Measurements from ENCODE around the gene CEP104. TPM values are rescaled to one million over a fixed set of nuclear protein-coding genes. Genes with fewer than 3 reads are reported as not detected.
A peak's percentile ranks its signal among the peaks of the same experiment; 100 is the strongest.

CEP104 gene
- total and polyA plus RNA-seq, 4 donors: 7.5 to 23.2 (median 12.0) TPM

- no peak for DNase-seq (ENCODE audit: low spot score)
- H3K27me3 ChIP-seq (ENCODE audit: control insufficient read depth in 4 of 4, insufficient read depth in 4 of 4, low read length in 3 of 4): no peaks in the 10 kb centered on the region
- H3K9me3 ChIP-seq (ENCODE audit: control insufficient read depth in 4 of 4, low read length in 3 of 4): no peaks in the 10 kb centered on the region
- H3K27ac ChIP-seq (ENCODE audit: low read depth in 1 of 2, low read length in 2 of 2): peak overlapping the region; percentile 98
- peak overlapping the region in 1 of 2 donors; percentile 73 for H3K9ac ChIP-seq (ENCODE audit: low read depth in 1 of 2, low read length in 2 of 2)
- 41% methylated on average over 10 of the region's 10 CpGs for WGBS
- H3K4me1 ChIP-seq (ENCODE audit: control insufficient read depth in 4 of 4, insufficient read depth in 4 of 4, low read length in 3 of 4): peaks cover 11 to 35% (median 31%) of the 10 kb centered on the region in 4 donors
- H3K36me3 ChIP-seq (ENCODE audit: control insufficient read depth in 4 of 4, insufficient read depth in 3 of 4, low read depth in 1 of 4, low read length in 3 of 4): peaks cover 0 to 2% (median under 1%) of the 10 kb centered on the region in 4 donors
- TF ChIP-seq ATF3 (IDR thresholded peaks at IDR 0.05): no peak
- no peak for TF ChIP-seq RAD21 (IDR thresholded peaks at IDR 0.05)
- no peak for TF ChIP-seq SP1 (IDR thresholded peaks at IDR 0.05)
- no peak for TF ChIP-seq REST (IDR thresholded peaks at IDR 0.05)
- TF ChIP-seq TAF1 (conservative IDR thresholded peaks at IDR 0.05): no peak
- no peak for TF ChIP-seq MAX (IDR thresholded peaks at IDR 0.05)
- TF ChIP-seq ZBTB33 (IDR thresholded peaks at IDR 0.05): no peak
- no peak for TF ChIP-seq FOXA2 (IDR thresholded peaks at IDR 0.05)
- no peak for TF ChIP-seq EGR1 (IDR thresholded peaks at IDR 0.05; ENCODE audit: low read depth in 2 of 2)
- no peak for TF ChIP-seq FOXA1 (IDR thresholded peaks at IDR 0.05)
- TF ChIP-seq RXRA (IDR thresholded peaks at IDR 0.05): no peak
- no peak for TF ChIP-seq HNF4A (conservative IDR thresholded peaks at IDR 0.05)
- TF ChIP-seq HNF4G (IDR thresholded peaks at IDR 0.05): no peak
- TF ChIP-seq CTCF (IDR thresholded peaks at IDR 0.05; ENCODE audit: low read depth, low read length, missing input control): no peak
- peak overlapping the region; percentile 72 to 87 (median 87) for H3K4me3 ChIP-seq (ENCODE audit: low read depth in 1 of 3, low read length in 3 of 3)
Observed at GRCh38 chr1:3898994-3899753, 42.2 kb upstream of the CEP104 start.

GRCh38 chr1:3898475-3898735 is 41.4 kb upstream of the CEP104 start:
- no peak for DNase-seq (ENCODE audit: low spot score)
- H3K9me3 ChIP-seq (ENCODE audit: control insufficient read depth in 4 of 4, low read length in 3 of 4): no peaks in the 10 kb centered on the region
- peaks cover 7 to 28% (median 24%) of the 10 kb centered on the region in 4 donors for H3K4me1 ChIP-seq (ENCODE audit: control insufficient read depth in 4 of 4, insufficient read depth in 4 of 4, low read length in 3 of 4)
- TF ChIP-seq RAD21 (IDR thresholded peaks at IDR 0.05) (no peak), REST (IDR thresholded peaks at IDR 0.05) (no peak), TAF1 (conservative IDR thresholded peaks at IDR 0.05) (no peak), FOXA2 (IDR thresholded peaks at IDR 0.05) (no peak), ATF3 (IDR thresholded peaks at IDR 0.05) (no peak), HNF4A (conservative IDR thresholded peaks at IDR 0.05) (no peak), SP1 (IDR thresholded peaks at IDR 0.05) (no peak), JUND (IDR thresholded peaks at IDR 0.05) (no peak), CTCF (IDR thresholded peaks at IDR 0.05; ENCODE audit: low read depth, low read length, missing input control) (no peak), EGR1 (IDR thresholded peaks at IDR 0.05; ENCODE audit: low read depth in 2 of 2) (no peak), MAX (IDR thresholded peaks at IDR 0.05) (no peak), HNF4G (IDR thresholded peaks at IDR 0.05) (no peak)

More at GRCh38 chr1:3898475-3898735, 41.4 kb upstream of the CEP104 start:
- H3K36me3 ChIP-seq (ENCODE audit: control insufficient read depth in 4 of 4, insufficient read depth in 3 of 4, low read depth in 1 of 4, low read length in 3 of 4): peaks cover 0 to 2% (median under 1%) of the 10 kb centered on the region in 4 donors
- H3K9ac ChIP-seq (ENCODE audit: low read depth in 1 of 2, low read length in 2 of 2): no peak overlapping the region
- H3K27me3 ChIP-seq (ENCODE audit: control insufficient read depth in 4 of 4, insufficient read depth in 4 of 4, low read length in 3 of 4): no peaks in the 10 kb centered on the region
- no peak overlapping the region for H3K4me3 ChIP-seq (ENCODE audit: low read depth in 1 of 3, low read length in 3 of 3)
- no peak overlapping the region for H3K27ac ChIP-seq (ENCODE audit: low read depth in 1 of 2, low read length in 2 of 2)

Data from liver (tissue), 9 donors.